HepG2 (cell line): Measurements from ENCODE around the gene DAPK1. TPM values are rescaled to one million over a fixed set of nuclear protein-coding genes. Genes with fewer than 3 reads are reported as not detected.

ENCODE experiments used
- ATAC-seq: fragments of 200-7000 bp; cut with Tn5 transposase; 3 replicates; pipeline ENCODE4 v1.9.1; 2020; ENCODE audit warnings: mild to moderate bottlenecking, moderate library complexity
- BruUV-seq: library from RNA; stranded (reverse); fragments of 400-500 nt; replicated peaks from 2 replicates; lab custom pipeline; 2021; lab: Mats Ljungman, UMichigan
- CTCF ChIA-PET: fragments of 300-600 bp; formaldehyde crosslinking; extraction: SDS; loops from one replicate; lab custom pipeline; 2021; ENCODE audit warnings: low total read pairs, inconsistent platforms, low intra/inter-chr PET ratio; lab: Yijun Ruan, JAX
- POLR2A ChIA-PET: fragments of 350-600 bp; sonication (Branson Sonifier 250); formaldehyde crosslinking; loops from one replicate; lab custom pipeline; 2020; ENCODE audit warnings: antibody characterized with exemption, inconsistent platforms; lab: Yijun Ruan, JAX
- DNase-seq: peaks from one replicate; pipeline ENCODE4 v3.0.0-alpha.2; 2015; ENCODE audit warnings: low spot score
- FAIRE-seq: peaks from 3 replicates; lab custom pipeline; 2011; peaks lifted over from hg19 to GRCh38; lab: Jason Lieb, UNC
- H2AFZ ChIP-seq: one replicate; pipeline ENCODE4 v1.6.1; 2011; ENCODE audit warnings: low read length, inconsistent platforms
- H3K27ac ChIP-seq: fragments of 300-600 bp; 3 replicates; pipeline ENCODE4 v1.8.0; 2011; ENCODE audit warnings: mixed run types, mild to moderate bottlenecking, mixed read lengths, low read length, inconsistent platforms; ENCODE audit not compliant: insufficient read depth; ENCODE audit errors: extremely low read length
- H3K27me3 ChIP-seq, 2 experiments: fragments of 200-600 bp in 1 of 2; 2 replicates in 1 of 2; 3 replicates in 1 of 2; pipeline versions ENCODE4 v1.6.0 to v1.8.0; 2011; ENCODE audit warnings: low read length in 2 of 2, mild to moderate bottlenecking in 2 of 2, moderate library complexity in 2 of 2, inconsistent platforms in 1 of 2; ENCODE audit not compliant: insufficient read depth in 2 of 2, control insufficient read depth in 1 of 2
- H3K36me3 ChIP-seq, 2 experiments: fragments of 200-600 bp in 1 of 2; replicated peaks in 1 of 2; 2 replicates in 1 of 2; 3 replicates in 1 of 2; pipeline versions ENCODE4 v1.5.1 to v1.8.0; 2011; ENCODE audit warnings: low read length in 2 of 2, inconsistent platforms in 1 of 2; ENCODE audit not compliant: insufficient read depth in 2 of 2, control insufficient read depth in 1 of 2
- H3K4me1 ChIP-seq: 2 replicates; pipeline ENCODE4 v1.5.1; 2012; ENCODE audit warnings: low read length, inconsistent platforms; ENCODE audit not compliant: insufficient read depth
- H3K4me2 ChIP-seq: 2 replicates; pipeline ENCODE4 v1.6.0; 2011; ENCODE audit warnings: low read depth, low read length, inconsistent platforms
- H3K4me3 ChIP-seq, 3 experiments: fragments of 200-600 bp in 1 of 3; sonication (generic), shearing (Covaris generic) in 1 of 3; replicated peaks in 1 of 3; 2 replicates each; pipeline ENCODE4 v1.5.1; 2011 to 2016; ENCODE audit warnings: low read length in 3 of 3, inconsistent platforms in 2 of 3, low read depth in 2 of 3, mild to moderate bottlenecking in 2 of 3, control low read depth in 1 of 3, mixed read lengths in 1 of 3; ENCODE audit not compliant: insufficient read depth in 1 of 3
- H3K79me2 ChIP-seq: one replicate; pipeline ENCODE4 v1.6.1; 2011; ENCODE audit warnings: low read length, inconsistent platforms; ENCODE audit not compliant: insufficient read depth
- H3K9ac ChIP-seq: 2 replicates; pipeline ENCODE4 v1.6.0; 2011; ENCODE audit warnings: mild to moderate bottlenecking, low read depth, low read length, inconsistent platforms; ENCODE audit not compliant: insufficient read depth
- H3K9me3 ChIP-seq: 2 replicates; pipeline ENCODE4 v1.5.1; 2012; ENCODE audit warnings: mild to moderate bottlenecking, low read length
- H4K20me1 ChIP-seq: 2 replicates; pipeline ENCODE4 v1.6.0; 2011; ENCODE audit warnings: inconsistent platforms, mild to moderate bottlenecking, low read length, moderate library complexity; ENCODE audit not compliant: insufficient read depth
- ARNTL ChIP-seq: sonication (generic); formaldehyde crosslinking; IDR thresholded peaks from 2 replicates; pipeline ENCODE4 v1.4.0; 2020; ENCODE audit warnings: mild to moderate bottlenecking, missing genetic modification reagents
- CC2D1A ChIP-seq: sonication (generic); formaldehyde crosslinking; IDR thresholded peaks from 2 replicates; pipeline ENCODE4 v1.8.1; 2023; ENCODE audit warnings: mild to moderate bottlenecking, missing genetic modification reagents
- KDM2A ChIP-seq: sonication (generic); formaldehyde crosslinking; IDR thresholded peaks from 2 replicates; pipeline ENCODE4 v1.4.0; 2020; ENCODE audit warnings: low read depth, missing genetic modification reagents, borderline replicate concordance
- MAFG ChIP-seq: sonication (generic); formaldehyde crosslinking; IDR thresholded peaks from 2 replicates; pipeline ENCODE4 v1.5.1; 2020; ENCODE audit warnings: mild to moderate bottlenecking, missing genetic modification reagents
- MED8 ChIP-seq: sonication (generic); formaldehyde crosslinking; IDR thresholded peaks from 2 replicates; pipeline ENCODE4 v1.8.1; 2023; ENCODE audit warnings: mild to moderate bottlenecking, missing genetic modification reagents; ENCODE audit not compliant: insufficient replicate concordance
- NCOA5 ChIP-seq: sonication (generic); formaldehyde crosslinking; IDR thresholded peaks from 2 replicates; pipeline ENCODE4 v1.4.0; 2020; ENCODE audit warnings: missing genetic modification reagents
- NR2F2 ChIP-seq: IDR thresholded peaks from 2 replicates; pipeline ENCODE4 v1.6.1; 2012; ENCODE audit warnings: low read depth, inconsistent platforms, borderline replicate concordance
- SNRNP70 ChIP-seq: fragments of 200-400 bp; formaldehyde crosslinking; IDR thresholded peaks from 2 replicates; pipeline ENCODE4 v1.6.1; 2017; ENCODE audit warnings: mild to moderate bottlenecking, low read depth, low read length, moderate library complexity
- ZNF205 ChIP-seq: IDR thresholded peaks from 2 replicates; pipeline ENCODE4 v1.6.1; 2018; ENCODE audit warnings: missing biosample characterization, missing genetic modification reagents
- ZNF207 ChIP-seq: fragments of 450-650 bp; IDR thresholded peaks from 2 replicates; pipeline ENCODE4 v1.6.1; 2016; ENCODE audit warnings: antibody characterized with exemption, borderline replicate concordance
- ZNF343 ChIP-seq: sonication (generic); formaldehyde crosslinking; IDR thresholded peaks from 2 replicates; pipeline ENCODE4 v1.4.0; 2020; ENCODE audit warnings: mild to moderate bottlenecking, missing genetic modification reagents
- ZNF674 ChIP-seq: sonication (generic); formaldehyde crosslinking; IDR thresholded peaks from 2 replicates; pipeline ENCODE4 v1.5.0; 2020; ENCODE audit warnings: low read depth, mild to moderate bottlenecking, missing genetic modification reagents
- ZSCAN20 ChIP-seq: sonication (generic); formaldehyde crosslinking; IDR thresholded peaks from 2 replicates; pipeline ENCODE4 v1.4.0; 2020; ENCODE audit warnings: missing genetic modification reagents, mild to moderate bottlenecking, borderline replicate concordance
- WGBS: methylation state at CpG from one replicate; pipeline ENCODE4 v1.1.6; 2017; ENCODE audit warnings: low lambda C conversion rate; 5-methylcytosine and 5-hydroxymethylcytosine counted together
- in situ Hi-C: cut with HindIII; loops from 2 replicates; pipeline ENCODE4 v1.10.0; 2017; ENCODE audit warnings: low pct_unique_long_range_greater_than_20kb; ENCODE audit not compliant: extremely low pct_ligation_motif_present
- intact Hi-C: fragments of 100-400 bp; cut with micrococcal nuclease; formaldehyde crosslinking; loops from one replicate; pipeline ENCODE4 v1.10.0; 2022; ENCODE audit not compliant: unreplicated experiment
- polyA plus RNA-seq, 8 experiments: library from polyadenylated mRNA; depleted of rRNA in 3 of 8; stranded (reverse) in 7 of 8; unstranded in 1 of 8; fragments of >200 nt; fragmentation: Illumina TruSeq in 4 of 8; extraction: Trizol in 4 of 8; gene quantifications; 2 replicates each; pipeline versions ENCODE4 v1.2.1 to v1.2.3, GENCODE V29; 2011 to 2016; ENCODE audit warnings: low read depth in 4 of 8, missing spikeins in 1 of 8, mixed read lengths in 1 of 8; ENCODE audit not compliant: insufficient read depth in 1 of 8
- total RNA-seq, 5 experiments: library from RNA; depleted of rRNA; stranded (reverse); fragments of >200 nt; fragmentation: Illumina TruSeq; extraction: Trizol; gene quantifications; 2 replicates each; pipeline ENCODE4 v1.2.3, GENCODE V29; 2016; ENCODE audit warnings: low read depth in 1 of 5
- TF ChIP-seq, protein P1 (sequence below): sonication (generic); formaldehyde crosslinking; conservative IDR thresholded peaks from 2 replicates; pipeline ENCODE4 v1.4.0; 2020; ENCODE audit warnings: missing genetic modification reagents
- TF ChIP-seq, protein P2 (sequence below): sonication (generic); formaldehyde crosslinking; IDR thresholded peaks from 2 replicates; pipeline ENCODE4 v1.9.0; 2021; ENCODE audit warnings: missing genetic modification reagents, mild to moderate bottlenecking, borderline replicate concordance

The DAPK1 gene
- total and polyA plus RNA-seq, 2 of the 13 experiments (the other 11 are each of a cell fraction or from before 2014, with no cell fraction given) = 35.7 to 35.9 TPM

DNA sequence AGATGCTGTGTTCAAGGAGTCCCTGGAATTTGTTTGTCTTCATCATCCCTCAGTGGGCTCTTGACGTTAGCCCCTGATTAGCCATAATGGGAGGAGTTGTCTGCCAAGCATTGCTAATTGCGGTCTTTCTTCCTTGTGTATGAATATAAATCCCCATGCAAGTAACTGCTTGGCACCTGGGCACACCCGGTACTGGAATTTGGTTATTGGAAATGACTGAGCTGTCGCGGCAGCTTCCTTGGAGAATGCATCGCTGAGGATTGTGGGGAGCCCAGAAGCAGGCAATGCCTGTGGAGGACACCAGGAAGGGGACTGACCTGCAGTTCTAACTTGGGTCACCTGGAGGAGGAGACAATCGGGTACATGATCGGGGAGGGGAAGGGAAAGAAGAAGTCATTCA, 174.9 kb downstream of the DAPK1 start (continued):
- TF ChIP-seq NCOA5 (no peak), ZNF205 (CRISPR knock-in tag) (no peak)

GRCh38 chr9:87673446-87674120, 175.9 kb downstream of the DAPK1 start:
- H3K4me1 ChIP-seq = peaks cover 6% of the 10 kb centered on the region; the same call in 1 of the 2 replicates
- ChIA-PET POLR2A (no interaction called here), CTCF (no interaction called here)
- 100% methylated on average over 5 of the region's 9 CpGs for WGBS
- H3K27me3 ChIP-seq = no peaks in the 10 kb centered on the region
- H3K9me3 ChIP-seq = no peaks in the 10 kb centered on the region
- intact Hi-C loops (no loop called here), in situ Hi-C loops (loop anchor here (25.0 kb wide), 1 partner anchor 1261 kb away; no protein-coding TSS in a partner anchor)
- H3K9ac ChIP-seq = no peak overlapping the region
- no TSS peak for BruUV-seq
- no peak overlapping the region for H3K27ac ChIP-seq
- TF ChIP-seq MED8 (CRISPR knock-in tag) (no peak), ZNF207 (no peak), SNRNP70 (no peak), ZNF674 (CRISPR knock-in tag) (no peak), ARNTL (no peak), ZSCAN20 (CRISPR knock-in tag) (no peak), CC2D1A (CRISPR knock-in tag) (no peak), MAFG (CRISPR knock-in tag) (no peak), KDM2A (CRISPR knock-in tag) (no peak), ZNF343 (no peak), NR2F2 (no peak)
- TF ChIP-seq, protein P1, sequence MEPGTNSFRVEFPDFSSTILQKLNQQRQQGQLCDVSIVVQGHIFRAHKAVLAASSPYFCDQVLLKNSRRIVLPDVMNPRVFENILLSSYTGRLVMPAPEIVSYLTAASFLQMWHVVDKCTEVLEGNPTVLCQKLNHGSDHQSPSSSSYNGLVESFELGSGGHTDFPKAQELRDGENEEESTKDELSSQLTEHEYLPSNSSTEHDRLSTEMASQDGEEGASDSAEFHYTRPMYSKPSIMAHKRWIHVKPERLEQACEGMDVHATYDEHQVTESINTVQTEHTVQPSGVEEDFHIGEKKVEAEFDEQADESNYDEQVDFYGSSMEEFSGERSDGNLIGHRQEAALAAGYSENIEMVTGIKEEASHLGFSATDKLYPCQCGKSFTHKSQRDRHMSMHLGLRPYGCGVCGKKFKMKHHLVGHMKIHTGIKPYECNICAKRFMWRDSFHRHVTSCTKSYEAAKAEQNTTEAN = no peak
- TF ChIP-seq, protein P2, sequence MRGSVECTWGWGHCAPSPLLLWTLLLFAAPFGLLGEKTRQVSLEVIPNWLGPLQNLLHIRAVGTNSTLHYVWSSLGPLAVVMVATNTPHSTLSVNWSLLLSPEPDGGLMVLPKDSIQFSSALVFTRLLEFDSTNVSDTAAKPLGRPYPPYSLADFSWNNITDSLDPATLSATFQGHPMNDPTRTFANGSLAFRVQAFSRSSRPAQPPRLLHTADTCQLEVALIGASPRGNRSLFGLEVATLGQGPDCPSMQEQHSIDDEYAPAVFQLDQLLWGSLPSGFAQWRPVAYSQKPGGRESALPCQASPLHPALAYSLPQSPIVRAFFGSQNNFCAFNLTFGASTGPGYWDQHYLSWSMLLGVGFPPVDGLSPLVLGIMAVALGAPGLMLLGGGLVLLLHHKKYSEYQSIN = no peak
- TF ChIP-seq, all 625 proteins: peak for 0
- no peak for ATAC-seq
- H3K79me2 ChIP-seq = no peaks in the 10 kb centered on the region
- H3K4me2 ChIP-seq = no peak overlapping the region
- no peak overlapping the region for H2AFZ ChIP-seq
- no peaks in the 10 kb centered on the region for H4K20me1 ChIP-seq
- H3K4me3 ChIP-seq = no peak overlapping the region
- no peak for FAIRE-seq
- H3K36me3 ChIP-seq = peaks cover 4 to 7% of the 10 kb centered on the region in 2 experiments; a peak in 2 of 5 replicates
- no peak for DNase-seq
